ENCODE results near the gene JOSD2.

Gene JOSD2

DNA sequence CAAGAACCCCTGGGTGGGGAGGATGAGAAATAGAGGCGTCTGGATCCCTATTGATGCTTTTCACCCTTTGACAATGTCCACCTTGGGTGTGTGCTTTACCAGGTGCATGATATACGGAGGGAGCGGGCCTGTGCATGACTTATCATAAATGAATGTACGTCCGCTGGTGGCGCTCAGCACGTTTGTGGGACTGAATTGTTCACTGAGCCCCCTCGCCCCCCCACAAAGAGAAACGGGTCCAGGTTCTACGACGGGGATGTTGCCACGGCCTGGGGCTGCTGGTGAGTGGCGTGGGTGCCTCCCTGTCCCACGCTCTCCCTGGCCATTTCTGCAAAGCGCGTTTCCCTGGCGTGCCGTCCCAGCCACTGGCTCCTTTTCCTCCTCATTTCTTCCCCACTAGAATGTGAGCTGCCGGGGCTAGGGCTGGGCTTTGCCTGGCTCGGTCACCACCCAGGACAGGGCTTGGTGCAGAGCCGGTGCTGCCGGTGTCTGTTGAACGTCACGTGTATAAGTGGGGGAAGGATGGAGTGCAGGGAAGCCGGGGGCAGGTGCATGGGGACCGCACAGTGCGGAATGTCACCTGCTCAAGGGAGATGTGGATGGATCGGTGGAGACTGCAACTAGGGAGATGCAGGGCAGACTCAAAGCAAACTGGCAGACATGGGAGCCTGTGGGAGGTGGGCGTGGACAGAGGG is 35.7 kb upstream of the JOSD2 start:
- DNase-seq: no peak

DNA sequence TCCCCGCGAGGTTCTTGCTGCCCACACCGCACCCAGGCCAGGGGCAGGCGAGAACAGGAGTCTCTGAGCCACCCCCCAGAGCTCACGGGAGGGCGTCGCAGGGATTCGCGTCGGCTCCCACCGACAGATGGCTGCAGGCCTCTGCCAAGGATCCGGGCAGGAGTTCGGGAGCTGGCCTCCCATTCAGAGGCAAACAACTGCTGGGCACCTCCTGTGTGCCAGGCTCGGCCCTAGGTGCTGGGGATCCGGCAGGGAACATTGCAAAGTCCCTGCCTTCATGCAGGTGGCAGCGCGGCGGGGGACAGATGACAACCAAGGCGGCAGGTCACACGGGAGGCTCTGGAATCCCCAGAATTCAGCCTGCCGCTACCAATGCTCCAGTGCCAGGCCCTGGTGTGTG is 32.0 kb upstream of the JOSD2 start:
- no peak for DNase-seq

DNA sequence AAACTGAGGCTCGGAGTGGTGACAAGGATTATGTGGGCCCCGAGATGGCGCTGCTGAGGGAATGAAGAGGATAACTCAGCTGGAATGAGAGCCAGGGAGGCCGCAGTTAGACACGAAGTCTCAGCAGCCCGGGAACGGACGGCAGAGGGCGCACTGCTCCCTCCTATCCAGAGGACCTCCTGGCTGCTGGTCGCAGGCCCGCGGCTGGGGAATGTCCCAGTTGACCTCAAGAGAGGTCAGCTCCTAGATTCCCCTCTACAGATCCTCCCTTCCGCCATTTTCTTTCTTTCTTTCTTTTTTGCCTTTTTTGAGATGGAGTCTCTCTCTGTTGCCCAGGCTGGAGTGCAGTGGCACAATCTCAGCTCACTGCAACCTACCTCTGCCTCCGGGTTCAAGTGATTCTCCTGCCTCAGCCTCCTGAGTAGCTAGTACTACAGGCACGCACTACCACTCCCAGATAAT is 26.8 kb upstream of the JOSD2 start:
- peak; percentile 95 for DNase-seq

GRCh38 chr19:50537306-50537685 is 26.3 kb upstream of the JOSD2 start:
- peak; percentile 70 for DNase-seq

- DNase-seq: peak; percentile 46
Observed at GRCh38 chr19:50536662-50537305, 25.8 kb upstream of the JOSD2 start.

DNA sequence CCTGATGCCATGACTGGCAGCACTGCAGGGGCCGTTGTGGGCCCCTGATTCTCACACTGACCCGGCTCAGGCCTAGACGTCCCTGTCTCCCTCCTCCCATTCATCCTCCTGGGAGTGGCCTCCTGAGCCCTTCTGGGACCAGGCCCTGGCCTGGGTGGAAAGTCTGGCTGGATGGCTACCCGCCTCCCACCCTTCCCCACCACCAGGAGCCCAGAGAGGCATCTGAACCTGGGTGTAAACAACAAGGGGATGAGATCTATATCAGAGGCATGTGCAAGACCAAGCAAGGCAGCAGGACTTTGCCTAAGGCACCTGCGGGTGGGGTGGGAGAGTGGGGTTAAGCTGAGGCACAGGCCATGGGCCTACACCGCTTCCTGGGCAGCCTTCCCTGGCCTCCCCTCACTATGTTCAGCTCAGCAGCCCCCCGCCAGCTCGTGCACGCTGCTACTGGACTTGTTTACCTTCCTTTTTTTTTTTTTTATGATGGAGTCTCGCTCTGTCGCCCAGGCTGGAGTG is 24.7 kb upstream of the JOSD2 start:
- peak; percentile 83 for DNase-seq

DNA sequence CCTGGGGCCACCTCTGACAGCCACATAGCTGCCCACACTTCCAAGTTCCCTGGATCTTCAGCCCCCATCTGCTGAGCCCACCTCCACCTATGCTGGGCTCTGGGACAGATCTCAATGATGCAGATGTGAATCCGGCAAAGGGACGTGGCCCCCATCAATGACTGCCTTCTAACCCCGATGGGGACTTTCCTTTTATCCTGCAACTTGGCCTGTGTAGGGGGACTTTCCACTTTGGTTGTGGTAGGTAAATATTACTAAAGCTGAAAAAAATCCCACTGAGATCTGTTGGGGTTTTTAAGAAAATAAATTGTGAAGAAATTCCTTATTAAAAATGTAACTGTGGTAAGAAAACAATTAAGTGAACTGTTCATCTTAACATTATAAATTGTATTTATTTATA is 23.5 kb upstream of the JOSD2 start:
- DNase-seq: peak; percentile 19

DNA sequence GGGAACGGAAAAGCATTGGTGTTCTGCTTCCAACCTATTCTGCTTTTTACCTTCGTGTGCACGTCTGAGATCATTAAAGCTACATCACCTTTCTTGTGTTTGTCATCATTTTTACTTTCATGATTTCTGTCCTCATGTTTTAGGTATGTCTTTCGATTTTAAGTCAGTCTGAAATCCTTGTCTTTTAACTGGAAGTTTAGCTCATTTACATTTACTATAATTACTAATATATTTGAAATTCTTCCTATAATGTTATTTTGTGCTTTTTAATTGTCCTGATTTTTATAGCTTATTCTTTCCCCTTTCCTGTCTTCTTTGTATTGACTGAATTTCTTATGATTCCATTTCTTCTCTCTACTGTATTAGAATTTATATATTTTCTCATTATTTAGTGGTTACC is 22.0 kb upstream of the JOSD2 start:
- DNase-seq: no peak

GRCh38 chr19:50531171-50531612 is 20.2 kb upstream of the JOSD2 start:
- no peak for DNase-seq

GRCh38 chr19:50528052-50528451 is 17.1 kb upstream of the JOSD2 start:
- peak; percentile 12 for DNase-seq

GRCh38 chr19:50522881-50523280 is 11.9 kb upstream of the JOSD2 start:
- DNase-seq: no peak

GRCh38 chr19:50520822-50521465 is 10.0 kb upstream of the JOSD2 start:
- no peak for DNase-seq

GRCh38 chr19:50519006-50519575 is 8.1 kb upstream of the JOSD2 start:
- no peak for DNase-seq

- DNase-seq: no peak
Observed at GRCh38 chr19:50518091-50519005, 7.4 kb upstream of the JOSD2 start.

- no peak for DNase-seq
Observed at GRCh38 chr19:50517704-50518075, 6.7 kb upstream of the JOSD2 start.

GRCh38 chr19:50516964-50517703 is 6.1 kb upstream of the JOSD2 start:
- DNase-seq: no peak

- no peak for DNase-seq
Observed at GRCh38 chr19:50516456-50516855, 5.5 kb upstream of the JOSD2 start.

DNA sequence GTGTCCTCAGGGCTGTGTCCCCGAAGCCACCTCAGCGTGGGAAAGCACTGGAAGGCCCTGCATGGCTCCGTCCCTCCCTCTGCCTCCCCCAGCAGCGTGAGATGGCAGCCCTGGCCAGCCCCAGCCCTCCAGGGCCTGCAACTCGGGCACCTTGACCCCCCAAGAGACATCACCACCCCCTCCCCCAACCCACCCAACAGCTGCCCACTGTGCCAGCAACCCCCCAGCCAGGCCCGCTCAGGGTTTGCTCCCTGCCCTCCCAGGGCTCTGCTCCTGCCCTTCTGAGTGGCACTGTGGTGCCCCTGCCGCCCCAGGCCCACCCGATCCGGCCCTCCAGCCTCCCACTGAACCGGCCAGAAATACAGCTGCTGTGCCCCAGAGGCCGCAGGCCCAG is 4.2 kb upstream of the JOSD2 start:
- DNase-seq: no peak

DNA sequence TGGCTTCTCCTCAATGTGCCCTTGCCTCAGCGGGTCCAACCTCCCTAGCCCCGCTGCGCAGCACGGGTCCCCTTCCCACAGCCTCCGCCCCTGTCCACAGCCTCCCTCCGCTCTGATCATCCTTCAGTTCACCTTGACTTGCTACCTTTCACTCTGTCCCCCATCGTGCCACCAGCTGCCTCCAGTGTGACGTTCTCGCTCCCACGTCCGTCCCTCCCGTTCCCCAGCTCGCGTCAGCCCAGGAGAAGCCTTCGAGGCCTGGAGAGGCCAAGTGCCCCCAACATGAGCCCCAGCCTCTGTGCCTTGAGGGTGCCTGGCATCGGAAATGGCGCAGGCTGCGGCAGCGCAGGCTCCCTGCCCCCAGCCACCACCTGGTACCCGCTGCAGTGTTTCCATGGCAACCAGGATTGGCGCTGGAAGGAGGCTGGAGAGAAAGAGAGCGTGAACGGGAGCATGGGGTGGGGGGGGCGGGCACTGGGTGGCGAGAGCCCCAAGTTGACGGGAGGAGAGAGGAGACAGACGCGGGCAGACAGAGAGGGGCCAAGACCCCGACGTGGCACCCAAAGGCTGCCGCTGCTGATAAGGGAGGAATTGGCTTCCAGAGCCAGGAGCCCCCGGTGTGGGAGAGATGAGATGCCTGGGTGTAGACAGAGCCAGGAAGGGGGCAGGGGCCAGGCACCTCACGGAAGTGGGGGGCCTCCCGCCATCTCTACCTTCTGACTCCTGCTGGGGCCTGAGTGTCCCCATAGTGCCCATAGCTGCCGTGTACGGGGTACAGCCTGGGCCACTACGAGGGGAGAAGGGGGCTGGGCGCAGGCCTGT is 3.6 kb upstream of the JOSD2 start:
- DNase-seq: no peak

GRCh38 chr19:50513746-50514345 is 2.9 kb upstream of the JOSD2 start, which contains the start of gene ASPDH:
ASPDH (minus strand) TSS chr19:50513913; CDS start chr19:50513823, 90 bp downstream.
- no peak for DNase-seq
